ENCODE measurements around the gene PPP1R14D. TPM values are rescaled to one million over a fixed set of nuclear protein-coding genes. Genes with fewer than 3 reads are reported as not detected.

The PPP1R14D gene
- total RNA-seq, 4 donors from 2014 or later = not detected

- H3K27ac ChIP-seq = peak overlapping the region in 2 of 3 donors; percentile 58 to 65
- H3K27me3 ChIP-seq = no peaks in the 10 kb centered on the region
- no peaks in the 10 kb centered on the region for H3K9me3 ChIP-seq
- DNase-seq = peak; percentile 83 to 88
- intact Hi-C loops (cut with DNase I) = loop anchor here (2.0 to 5.0 kb wide), 2 partner anchors 35 to 325 kb away; no protein-coding TSS in a partner anchor
- TF ChIP-seq POLR2A (IDR thresholded peaks at IDR 0.05) = no peak
- peak; percentile 82 to 97 (median 93) for TF ChIP-seq CTCF (IDR thresholded peaks at IDR 0.05)
- H3K36me3 ChIP-seq = peaks cover 19 to 37% of the 10 kb centered on the region in 2 donors
- H3K4me3 ChIP-seq (replicated peaks in 1 of 3) = no peak overlapping the region
- H3K4me1 ChIP-seq = peaks cover 5 to 9% of the 10 kb centered on the region in 2 donors
- WGBS, 2 donors = 36 to 48% methylated on average over 12 to 15 of the region's 15 CpGs
Observed at GRCh38 chr15:40857601-40858341, 29.3 kb upstream of the PPP1R14D start.

GRCh38 chr15:40856746-40857145, 28.2 kb upstream of the PPP1R14D start:
- WGBS, 2 donors = 83 to 85% methylated on average over 7 to 8 of the region's 8 CpGs
- Histone ChIP-seq H3K36me3 (peaks cover 19 to 37% of the 10 kb centered on the region in 2 donors), H3K27me3 (no peaks in the 10 kb centered on the region), H3K9me3 (no peaks in the 10 kb centered on the region), H3K4me3 (replicated peaks in 1 of 3) (no peak overlapping the region), H3K4me1 (peaks cover 5 to 9% of the 10 kb centered on the region in 2 donors), H3K27ac (peak overlapping the region in 1 of 3 donors; percentile 65)
- intact Hi-C loops (cut with DNase I) = loop anchor here (2.0 to 5.0 kb wide), 2 partner anchors 36 to 326 kb away; no protein-coding TSS in a partner anchor
- TF ChIP-seq POLR2A (IDR thresholded peaks at IDR 0.05) (no peak), CTCF (IDR thresholded peaks at IDR 0.05) (no peak)
- DNase-seq = no peak

- no peak overlapping the region for H3K27ac ChIP-seq
- H3K4me1 ChIP-seq = peaks cover 5 to 9% of the 10 kb centered on the region in 2 donors
- WGBS, 2 donors = 87% methylated on average over 6 to 11 of the region's 13 CpGs
- no peak overlapping the region for H3K4me3 ChIP-seq (replicated peaks in 1 of 3)
- H3K36me3 ChIP-seq = peaks cover 19 to 37% of the 10 kb centered on the region in 2 donors
- H3K27me3 ChIP-seq = no peaks in the 10 kb centered on the region
- no peak for DNase-seq
- no peaks in the 10 kb centered on the region for H3K9me3 ChIP-seq
- no peak for TF ChIP-seq POLR2A (IDR thresholded peaks at IDR 0.05)
- no peak for TF ChIP-seq CTCF (IDR thresholded peaks at IDR 0.05)
- intact Hi-C loops (cut with DNase I) = loop anchor here (2.0 to 5.0 kb wide), 2 partner anchors 37 to 327 kb away; no protein-coding TSS in a partner anchor
Observed at GRCh38 chr15:40855706-40856234, 27.3 kb upstream of the PPP1R14D start.

GRCh38 chr15:40854161-40854560, 25.7 kb upstream of the PPP1R14D start:
- no peak for TF ChIP-seq CTCF (IDR thresholded peaks at IDR 0.05)
- no peak for TF ChIP-seq POLR2A (IDR thresholded peaks at IDR 0.05)
- Histone ChIP-seq H3K4me3 (replicated peaks in 1 of 3) (no peak overlapping the region), H3K9me3 (no peaks in the 10 kb centered on the region), H3K27me3 (no peaks in the 10 kb centered on the region), H3K36me3 (peaks cover 19 to 37% of the 10 kb centered on the region in 2 donors), H3K27ac (no peak overlapping the region), H3K4me1 (peaks cover 5 to 9% of the 10 kb centered on the region in 2 donors)
- intact Hi-C loops (cut with DNase I) = no loop called here
- no peak for DNase-seq
- WGBS, 2 donors = 79 to 83% methylated on average over 10 of the region's 10 CpGs

Data from thyroid gland (tissue), 4 donors.